ENCODE results near the gene MBD3L3. TPM values are rescaled to one million over a fixed set of nuclear protein-coding genes. Genes with fewer than 3 reads are reported as not detected.
A peak's percentile ranks its signal among the peaks of the same experiment; 100 is the strongest.
"Not testable (repeated sequence)": the region's sequence is repeated elsewhere in the genome, so short reads cannot be mapped to it uniquely, and the experiment has no call there.

MBD3L3 gene
- polyA plus RNA-seq, 3 donors, result not detected

- H3K4me2 ChIP-seq (replicated peaks; ENCODE audit: extremely low read depth, low read length, poor library complexity, severe bottlenecking), result no peak overlapping the region
- peaks cover 24% of the 10 kb centered on the region for H3K79me2 ChIP-seq (ENCODE audit: insufficient read depth, low read length)
- no peak overlapping the region for H3K27ac ChIP-seq (ENCODE audit: low read depth in 1 of 2, low read length in 2 of 2)
- peaks cover 3 to 4% (median 3%) of the 10 kb centered on the region in 3 donors for H3K27me3 Mint-ChIP-seq (ENCODE audit: low read depth in 3 of 3)
- TF ChIP-seq CTCF (IDR thresholded peaks at IDR 0.05), result no peak
- H3K27ac Mint-ChIP-seq, result no peak overlapping the region
- peaks cover 7 to 16% of the 10 kb centered on the region in 2 donors for H3K4me1 ChIP-seq (ENCODE audit: control insufficient read depth in 1 of 2, insufficient read depth in 2 of 2, low read length in 2 of 2)
- H3K9me3 ChIP-seq (replicated peaks in 1 of 2; ENCODE audit: control insufficient read depth in 1 of 2, insufficient read depth in 1 of 2, low read length in 2 of 2), result peaks cover 0 to 4% of the 10 kb centered on the region in 2 donors
- peaks cover 0 to 11% (median 5%) of the 10 kb centered on the region in 7 donors for H3K9me3 Mint-ChIP-seq
- no peak overlapping the region for H2AFZ ChIP-seq (ENCODE audit: insufficient read depth, low read depth, low read length, poor library complexity, severe bottlenecking)
- H3K4me3 Mint-ChIP-seq, result no peak overlapping the region
- no peaks in the 10 kb centered on the region for H3K27me3 ChIP-seq (ENCODE audit: control insufficient read depth in 2 of 2, insufficient read depth in 2 of 2, low read length in 2 of 2)
- peaks cover 13 to 21% of the 10 kb centered on the region in 2 donors for H3K36me3 ChIP-seq (replicated peaks in 1 of 2; ENCODE audit: control insufficient read depth in 1 of 2, insufficient read depth in 2 of 2, low read length in 2 of 2)
- H3K4me1 Mint-ChIP-seq, result peaks cover 11% of the 10 kb centered on the region
- DNase-seq, result no peak
- no peak overlapping the region for H3K4me3 ChIP-seq (replicated peaks in 1 of 3; ENCODE audit: low read depth in 2 of 3, low read length in 3 of 3)
- intact Hi-C loops (cut with micrococcal nuclease), result no loop called here
- WGBS (ENCODE audit: insufficient coverage), result no CpG with 5 or more reads among the region's 2 CpGs
- H3K9ac ChIP-seq (ENCODE audit: insufficient read depth, low read length, poor library complexity, severe bottlenecking), result no peak overlapping the region
- H3K36me3 Mint-ChIP-seq, result peaks cover 12 to 23% of the 10 kb centered on the region in 2 donors
- H4K20me1 ChIP-seq (ENCODE audit: insufficient read depth, low read length), result no peaks in the 10 kb centered on the region
Measured at GRCh38 chr19:7067716-7068115, 9.2 kb upstream of the MBD3L3 start.

- H2AFZ ChIP-seq (ENCODE audit: insufficient read depth, low read depth, low read length, poor library complexity, severe bottlenecking); H3K27ac Mint-ChIP-seq; H3K9me3 Mint-ChIP-seq; H3K4me3 Mint-ChIP-seq; H4K20me1 ChIP-seq (ENCODE audit: insufficient read depth, low read length); H3K4me3 ChIP-seq (replicated peaks in 1 of 3; ENCODE audit: low read depth in 2 of 3, low read length in 3 of 3); H3K27ac ChIP-seq (ENCODE audit: low read depth in 1 of 2, low read length in 2 of 2); H3K4me2 ChIP-seq (replicated peaks; ENCODE audit: extremely low read depth, low read length, poor library complexity, severe bottlenecking); intact Hi-C loops (cut with micrococcal nuclease); H3K27me3 Mint-ChIP-seq (ENCODE audit: low read depth in 3 of 3); H3K9ac ChIP-seq (ENCODE audit: insufficient read depth, low read length, poor library complexity, severe bottlenecking); H3K9me3 ChIP-seq (replicated peaks in 1 of 2; ENCODE audit: control insufficient read depth in 1 of 2, insufficient read depth in 1 of 2, low read length in 2 of 2); H3K27me3 ChIP-seq (ENCODE audit: control insufficient read depth in 2 of 2, insufficient read depth in 2 of 2, low read length in 2 of 2): not testable (repeated sequence)
- H3K4me1 Mint-ChIP-seq, result peaks cover 11% of the 10 kb centered on the region
- peaks cover 20% of the 10 kb centered on the region for H3K79me2 ChIP-seq (ENCODE audit: insufficient read depth, low read length)
- H3K36me3 Mint-ChIP-seq, result peaks cover 6 to 17% of the 10 kb centered on the region in 2 donors
- WGBS (ENCODE audit: insufficient coverage), result 96% methylated on average over 9 of the region's 13 CpGs
- peak; percentile 38 for TF ChIP-seq CTCF (IDR thresholded peaks at IDR 0.05)
- H3K4me1 ChIP-seq (ENCODE audit: control insufficient read depth in 1 of 2, insufficient read depth in 2 of 2, low read length in 2 of 2), result peaks cover 7 to 16% of the 10 kb centered on the region in 2 donors
- peak in 1 of 3 donors; percentile 25 for DNase-seq
- H3K36me3 ChIP-seq (replicated peaks in 1 of 2; ENCODE audit: control insufficient read depth in 1 of 2, insufficient read depth in 2 of 2, low read length in 2 of 2), result peaks cover 7 to 15% of the 10 kb centered on the region in 2 donors
Measured at GRCh38 chr19:7067122-7067521, 8.6 kb upstream of the MBD3L3 start.
